Chondrocyte (in vitro differentiated cells): ENCODE results near the gene TCFL5. TPM values are rescaled to one million over a fixed set of nuclear protein-coding genes. Genes with fewer than 3 reads are reported as not detected.

Experiments
- DNase-seq: peaks from one replicate; pipeline ENCODE4 v3.0.0; 2021; ENCODE audit warnings: mixed read lengths, low spot score
- H3K27ac Mint-ChIP-seq: one replicate; pipeline ENCODE4 v1.8.0; 2021; ENCODE audit warnings: mild to moderate bottlenecking, moderate library complexity, mixed read lengths; ENCODE audit not compliant: unreplicated experiment
- H3K27me3 Mint-ChIP-seq: 2 replicates; pipeline ENCODE4 v1.8.0; 2021; ENCODE audit warnings: low read depth, mixed read lengths
- H3K36me3 Mint-ChIP-seq: 2 replicates; pipeline ENCODE4 v1.8.0; 2021; ENCODE audit warnings: low read depth, mixed read lengths
- H3K4me1 Mint-ChIP-seq: 2 replicates; pipeline ENCODE4 v1.8.0; 2021; ENCODE audit warnings: low read depth, mild to moderate bottlenecking, mixed read lengths
- H3K4me3 Mint-ChIP-seq: one replicate; pipeline ENCODE4 v1.8.0; 2021; ENCODE audit warnings: mild to moderate bottlenecking, moderate library complexity, mixed read lengths; ENCODE audit not compliant: unreplicated experiment
- H3K9me3 Mint-ChIP-seq: 2 replicates; pipeline ENCODE4 v1.8.0; 2021; ENCODE audit warnings: low read depth, mixed read lengths
- total RNA-seq: library from RNA; stranded (reverse); gene quantifications from 3 replicates; pipeline ENCODE4 v1.2.1, GENCODE V29; 2021
- TF ChIP-seq, protein P1 (sequence below): fragments of 200-600 bp; sonication (generic); IDR thresholded peaks from 2 replicates; pipeline ENCODE4 v1.5.0; 2021; ENCODE audit warnings: antibody characterized with exemption, mild to moderate bottlenecking, moderate library complexity

TCFL5 gene
- total RNA-seq, 1 donor from 2014 or later: 12.7 TPM

DNA sequence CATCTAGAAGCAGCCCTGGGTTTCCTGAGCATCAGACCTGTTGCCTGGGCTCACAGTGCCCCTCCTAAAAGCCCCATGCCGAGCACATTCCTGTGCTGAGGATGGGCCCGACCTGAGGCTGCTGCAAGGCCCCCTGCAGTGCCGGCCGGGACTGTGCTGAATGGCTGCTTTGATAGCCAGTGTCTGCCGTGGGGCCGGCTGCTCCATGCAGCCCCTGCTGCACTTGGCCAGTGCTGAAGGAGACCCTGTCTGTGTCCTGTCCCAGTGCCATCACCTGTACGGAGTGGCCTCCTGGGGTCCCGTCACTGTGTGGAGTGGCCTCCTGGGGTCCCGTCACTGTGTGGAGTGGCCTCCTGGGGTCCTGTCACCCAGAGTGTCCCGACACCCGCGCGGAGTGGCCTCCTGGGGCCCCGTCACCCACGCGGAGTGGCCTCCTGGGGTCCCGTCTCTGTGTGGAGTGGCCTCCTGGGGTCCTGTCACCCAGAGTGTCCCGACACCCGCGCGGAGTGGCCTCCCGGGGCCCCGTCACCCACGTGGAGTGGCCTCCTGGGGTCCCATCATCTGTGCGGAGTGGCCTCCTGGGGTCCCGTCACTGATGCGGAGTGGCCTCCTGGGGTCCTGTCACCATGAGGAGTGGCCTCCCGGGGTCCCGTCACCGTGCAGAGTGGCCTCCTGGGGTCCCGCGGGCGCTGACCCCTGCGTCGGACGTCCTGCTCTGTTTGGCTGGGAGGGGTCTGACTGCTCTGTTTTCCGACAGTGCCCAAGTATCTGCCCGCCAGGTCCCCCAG is 37.7 kb downstream of the TCFL5 start:
- Mint-ChIP-seq H3K27ac (no peak overlapping the region), H3K4me1 (peaks cover 30% of the 10 kb centered on the region), H3K36me3 (no peaks in the 10 kb centered on the region), H3K9me3 (no peaks in the 10 kb centered on the region), H3K27me3 (no peaks in the 10 kb centered on the region), H3K4me3 (no peak overlapping the region)
- TF ChIP-seq, protein P1, sequence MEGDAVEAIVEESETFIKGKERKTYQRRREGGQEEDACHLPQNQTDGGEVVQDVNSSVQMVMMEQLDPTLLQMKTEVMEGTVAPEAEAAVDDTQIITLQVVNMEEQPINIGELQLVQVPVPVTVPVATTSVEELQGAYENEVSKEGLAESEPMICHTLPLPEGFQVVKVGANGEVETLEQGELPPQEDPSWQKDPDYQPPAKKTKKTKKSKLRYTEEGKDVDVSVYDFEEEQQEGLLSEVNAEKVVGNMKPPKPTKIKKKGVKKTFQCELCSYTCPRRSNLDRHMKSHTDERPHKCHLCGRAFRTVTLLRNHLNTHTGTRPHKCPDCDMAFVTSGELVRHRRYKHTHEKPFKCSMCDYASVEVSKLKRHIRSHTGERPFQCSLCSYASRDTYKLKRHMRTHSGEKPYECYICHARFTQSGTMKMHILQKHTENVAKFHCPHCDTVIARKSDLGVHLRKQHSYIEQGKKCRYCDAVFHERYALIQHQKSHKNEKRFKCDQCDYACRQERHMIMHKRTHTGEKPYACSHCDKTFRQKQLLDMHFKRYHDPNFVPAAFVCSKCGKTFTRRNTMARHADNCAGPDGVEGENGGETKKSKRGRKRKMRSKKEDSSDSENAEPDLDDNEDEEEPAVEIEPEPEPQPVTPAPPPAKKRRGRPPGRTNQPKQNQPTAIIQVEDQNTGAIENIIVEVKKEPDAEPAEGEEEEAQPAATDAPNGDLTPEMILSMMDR: no peak
- no peak for DNase-seq

DNA sequence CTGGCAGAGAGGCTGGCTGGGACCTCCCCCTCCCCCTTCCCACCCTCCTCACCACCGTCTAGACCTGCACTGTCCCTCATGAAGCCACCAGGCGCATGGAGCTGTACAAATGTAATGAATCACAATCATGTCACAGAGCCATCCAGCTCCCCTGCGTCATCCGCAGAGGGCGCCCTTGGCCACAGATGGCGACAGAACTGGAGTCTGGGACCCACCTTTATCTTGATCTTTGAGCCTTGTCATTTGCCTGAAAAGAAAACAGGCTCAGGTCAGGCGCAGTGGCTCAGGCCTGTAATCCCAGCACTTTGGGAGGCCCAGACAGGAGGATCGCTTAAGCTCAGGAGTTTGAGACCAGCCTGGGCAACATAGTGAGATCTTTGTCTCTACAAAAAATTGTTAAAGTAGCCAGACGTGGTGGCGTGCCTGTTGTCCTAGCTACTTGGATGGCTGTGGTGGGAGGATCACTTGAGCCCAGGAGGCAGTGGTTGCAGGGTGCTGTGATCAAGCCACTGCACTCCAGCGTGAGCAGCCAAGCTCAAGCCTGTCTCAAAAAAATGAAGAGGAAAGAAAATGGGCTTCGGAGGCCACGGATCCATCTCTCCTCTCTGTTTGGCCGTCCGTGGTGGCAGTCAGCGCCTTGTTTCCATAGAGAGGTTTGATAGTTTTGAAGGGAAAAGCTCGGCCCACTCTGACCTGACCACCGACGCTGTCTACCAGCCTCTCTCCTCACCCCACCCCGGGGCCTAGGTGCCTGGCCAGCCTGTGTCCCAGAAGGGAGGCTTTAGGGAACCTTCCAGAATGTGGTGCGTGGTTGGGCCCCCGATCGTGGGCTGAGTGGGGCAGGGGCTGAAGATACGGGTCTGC is 38.6 kb downstream of the TCFL5 start:
- H3K4me1 Mint-ChIP-seq: peaks cover 39% of the 10 kb centered on the region
- H3K9me3 Mint-ChIP-seq: no peaks in the 10 kb centered on the region
- TF ChIP-seq, protein P1: peak; percentile 65
- H3K27ac Mint-ChIP-seq: no peak overlapping the region
- no peaks in the 10 kb centered on the region for H3K27me3 Mint-ChIP-seq
- H3K36me3 Mint-ChIP-seq: no peaks in the 10 kb centered on the region
- no peak overlapping the region for H3K4me3 Mint-ChIP-seq
- DNase-seq: no peak

DNA sequence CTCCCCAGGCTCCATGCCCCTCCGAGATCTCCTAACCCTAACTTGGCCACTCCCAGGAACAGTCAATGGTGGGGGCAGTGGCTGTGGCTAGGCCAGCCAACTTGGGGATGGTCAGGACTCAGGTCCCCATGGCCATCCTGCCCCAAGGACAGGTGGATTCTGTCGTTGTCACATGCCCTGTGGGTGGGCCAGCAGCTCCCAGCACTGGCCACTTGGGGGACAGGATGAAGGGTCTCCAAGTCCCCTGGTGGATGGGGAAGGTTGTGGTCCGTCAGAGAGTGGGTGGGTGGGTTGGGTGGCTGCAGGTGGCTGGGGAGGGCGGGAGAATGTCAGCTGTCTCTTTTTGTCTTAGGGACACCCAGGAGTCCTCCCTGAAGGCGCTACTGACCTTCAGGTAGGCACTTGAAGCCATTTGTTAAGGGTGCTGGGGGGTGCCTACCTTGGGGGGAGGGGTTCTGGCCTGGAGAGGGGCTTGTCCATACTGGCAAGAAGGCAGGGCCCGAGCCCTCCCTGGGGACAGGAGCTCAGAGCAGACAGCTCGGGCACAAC is 39.3 kb downstream of the TCFL5 start:
- Mint-ChIP-seq H3K9me3 (no peaks in the 10 kb centered on the region), H3K4me3 (no peak overlapping the region), H3K27me3 (no peaks in the 10 kb centered on the region), H3K4me1 (peaks cover 41% of the 10 kb centered on the region), H3K36me3 (no peaks in the 10 kb centered on the region), H3K27ac (no peak overlapping the region)
- TF ChIP-seq, protein P1: no peak
- DNase-seq: no peak

DNA sequence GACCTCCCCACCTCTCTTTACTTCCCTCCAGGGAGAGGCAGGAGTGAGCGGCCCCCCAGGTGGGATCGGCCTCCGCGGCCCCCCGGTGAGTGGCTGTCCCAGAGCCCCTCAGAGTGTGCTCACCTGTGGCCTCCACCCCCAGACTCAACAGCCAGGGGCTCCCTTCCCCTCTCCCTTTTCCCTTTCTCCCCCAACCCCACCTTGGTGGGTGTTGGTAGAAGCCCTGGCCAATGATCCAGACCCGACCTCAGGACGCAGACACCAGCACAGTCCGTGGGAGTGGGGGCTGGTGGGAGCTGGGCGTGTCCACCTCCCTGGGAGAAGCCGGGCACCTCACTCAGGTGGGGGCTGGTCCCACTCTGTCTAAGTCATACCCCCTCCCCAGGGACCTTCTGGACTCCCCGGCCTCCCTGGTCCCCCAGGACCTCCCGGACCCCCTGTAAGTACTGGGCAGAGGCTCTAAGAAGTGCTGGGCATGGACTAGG is 39.9 kb downstream of the TCFL5 start:
- Mint-ChIP-seq H3K4me1 (peaks cover 41% of the 10 kb centered on the region), H3K9me3 (no peaks in the 10 kb centered on the region), H3K27ac (no peak overlapping the region), H3K4me3 (no peak overlapping the region), H3K36me3 (no peaks in the 10 kb centered on the region), H3K27me3 (no peaks in the 10 kb centered on the region)
- DNase-seq: no peak
- TF ChIP-seq, protein P1: no peak
